NCI-H1092 (cell line): ENCODE data around the gene RHOD.

ENCODE experiments used
- DNase-seq: peaks from one replicate; lab custom pipeline; 2025; lab: John Stamatoyannopoulos, UW

Gene RHOD

DNA sequence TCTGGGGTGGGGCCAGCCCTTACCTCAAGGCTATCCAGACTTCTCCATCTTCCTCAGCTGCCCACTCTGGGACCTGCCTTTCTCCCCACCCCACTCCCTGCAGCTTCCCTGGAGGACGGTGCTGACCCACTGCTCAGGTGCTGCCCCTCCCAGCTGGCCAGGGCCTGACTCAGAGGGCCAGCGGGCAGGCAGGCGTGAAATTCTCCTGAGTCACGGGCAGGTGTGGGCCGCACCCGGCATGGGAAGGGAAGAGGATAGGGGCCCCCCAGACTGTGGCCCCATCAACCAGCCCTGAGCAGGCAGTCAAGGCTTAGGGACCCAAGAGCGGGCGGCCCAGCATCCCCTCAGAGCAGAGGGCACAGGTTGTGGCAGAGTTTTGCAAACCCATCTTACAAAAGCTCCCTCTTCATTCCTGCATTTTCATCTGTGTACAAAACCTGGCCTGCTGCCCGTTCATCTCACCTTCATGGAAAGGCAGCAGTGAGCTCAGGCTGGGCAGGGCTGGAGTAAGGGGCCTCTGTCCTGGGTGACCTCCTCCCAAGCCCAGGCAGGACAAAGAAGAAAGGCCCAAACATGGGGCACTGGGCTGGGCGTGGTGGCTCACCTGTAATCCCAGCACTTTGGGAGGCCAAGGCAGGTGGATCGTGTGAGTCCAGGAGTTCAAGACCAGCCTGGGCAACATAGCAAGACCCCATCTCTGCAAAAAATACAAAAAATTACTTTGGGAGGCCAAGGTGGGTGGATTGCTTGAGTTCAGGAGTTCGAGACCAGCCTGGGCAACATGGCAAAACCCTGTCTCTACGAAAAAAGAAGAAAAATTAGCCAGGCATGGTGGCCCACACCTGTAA lies 6.1 kb downstream of the RHOD start:
- no peak for DNase-seq

GRCh38 chr11:67066333-67066709 lies 9.7 kb downstream of the RHOD start:
- no peak for DNase-seq

DNA sequence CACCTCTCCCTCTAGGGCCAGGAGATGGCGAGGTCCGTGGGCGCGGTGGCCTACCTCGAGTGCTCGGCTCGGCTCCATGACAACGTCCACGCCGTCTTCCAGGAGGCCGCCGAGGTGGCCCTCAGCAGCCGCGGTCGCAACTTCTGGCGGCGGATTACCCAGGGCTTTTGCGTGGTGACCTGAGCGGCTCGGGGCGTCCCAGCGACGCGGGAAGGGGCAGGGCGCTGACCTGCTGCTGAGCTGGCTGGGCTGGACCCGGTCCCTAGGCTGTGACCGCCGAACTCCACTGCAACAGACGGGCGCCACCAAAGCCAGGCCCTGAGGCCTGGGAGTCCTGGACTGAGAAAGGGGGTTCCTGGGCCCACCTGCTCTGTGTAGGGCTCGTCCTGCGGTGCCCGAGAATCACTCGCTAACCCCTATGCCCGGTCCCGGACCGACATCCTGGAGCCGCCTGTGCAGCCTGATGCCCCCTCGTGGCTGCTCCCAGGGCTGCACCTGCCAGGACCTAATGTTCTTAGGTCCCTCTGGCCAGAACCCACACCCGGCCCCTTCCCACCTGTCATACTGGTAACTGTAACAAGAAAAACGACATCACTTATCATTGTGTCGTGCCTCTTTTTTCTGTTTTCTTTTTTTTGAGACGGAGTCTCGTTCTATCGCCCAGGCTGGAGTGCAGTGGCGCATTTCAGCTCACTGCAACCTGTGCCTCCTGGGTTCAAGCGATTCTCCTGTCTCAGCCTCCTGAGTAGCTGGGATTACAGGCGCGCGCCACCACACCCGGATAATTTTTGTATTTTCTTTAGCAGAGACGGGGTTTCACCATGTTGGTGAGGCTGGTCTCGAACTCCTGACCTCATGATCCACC lies 15.0 kb downstream of the RHOD start:
- peak; percentile 29 for DNase-seq

DNA sequence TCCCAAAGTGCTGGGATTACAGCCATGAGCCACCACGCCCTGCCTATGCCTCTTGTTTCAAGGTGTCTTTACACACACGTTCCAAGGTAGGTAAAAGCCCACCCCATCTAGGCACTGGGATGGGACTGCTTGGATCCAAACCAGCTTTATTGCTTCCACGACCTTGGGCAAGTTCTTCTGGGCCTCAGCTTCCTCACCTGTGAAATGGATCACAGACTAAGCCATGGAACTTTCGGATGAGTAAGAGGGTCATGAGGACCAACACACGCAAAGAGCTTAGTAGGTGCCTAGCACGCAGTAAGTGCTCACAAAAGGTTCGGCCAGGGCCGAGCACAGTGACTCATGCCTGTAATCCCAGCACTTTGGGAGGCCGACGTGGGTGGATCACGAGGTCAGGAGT lies 15.6 kb downstream of the RHOD start:
- DNase-seq = no peak

GRCh38 chr11:67073908-67074307 lies 17.3 kb downstream of the RHOD start:
- DNase-seq = no peak

GRCh38 chr11:67076202-67076601 lies 19.6 kb downstream of the RHOD start:
- no peak for DNase-seq

DNA sequence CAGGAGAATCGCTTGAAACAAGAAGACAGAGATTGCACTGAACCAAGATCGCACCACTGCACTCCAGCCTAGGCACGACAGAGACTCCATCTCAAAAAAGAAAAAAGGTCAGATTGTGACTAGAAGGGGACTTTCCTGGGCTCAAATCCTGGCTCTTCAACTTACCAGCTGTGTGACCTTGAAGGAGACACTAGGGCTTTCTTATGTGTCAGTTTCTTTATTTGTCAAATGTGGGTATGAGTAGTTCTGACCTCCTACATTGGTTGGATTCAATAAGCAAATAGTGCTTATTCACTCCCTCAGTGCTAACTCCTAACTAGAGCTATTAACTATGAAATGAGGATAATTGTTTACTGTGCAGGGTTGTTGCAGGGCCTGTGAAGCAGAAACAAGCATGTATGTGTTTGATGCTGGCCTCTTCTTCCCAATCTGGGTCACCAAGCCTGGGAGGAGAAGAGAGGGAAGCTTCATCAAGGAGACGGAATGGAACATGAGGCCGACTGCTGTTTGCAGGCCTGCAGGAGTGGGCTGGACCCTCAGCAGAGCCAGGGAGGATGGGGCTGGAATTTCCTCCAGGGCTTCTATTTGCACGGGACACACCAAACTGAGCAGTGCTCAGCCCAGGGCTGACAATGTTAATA lies 22.5 kb downstream of the RHOD start:
- no peak for DNase-seq

DNA sequence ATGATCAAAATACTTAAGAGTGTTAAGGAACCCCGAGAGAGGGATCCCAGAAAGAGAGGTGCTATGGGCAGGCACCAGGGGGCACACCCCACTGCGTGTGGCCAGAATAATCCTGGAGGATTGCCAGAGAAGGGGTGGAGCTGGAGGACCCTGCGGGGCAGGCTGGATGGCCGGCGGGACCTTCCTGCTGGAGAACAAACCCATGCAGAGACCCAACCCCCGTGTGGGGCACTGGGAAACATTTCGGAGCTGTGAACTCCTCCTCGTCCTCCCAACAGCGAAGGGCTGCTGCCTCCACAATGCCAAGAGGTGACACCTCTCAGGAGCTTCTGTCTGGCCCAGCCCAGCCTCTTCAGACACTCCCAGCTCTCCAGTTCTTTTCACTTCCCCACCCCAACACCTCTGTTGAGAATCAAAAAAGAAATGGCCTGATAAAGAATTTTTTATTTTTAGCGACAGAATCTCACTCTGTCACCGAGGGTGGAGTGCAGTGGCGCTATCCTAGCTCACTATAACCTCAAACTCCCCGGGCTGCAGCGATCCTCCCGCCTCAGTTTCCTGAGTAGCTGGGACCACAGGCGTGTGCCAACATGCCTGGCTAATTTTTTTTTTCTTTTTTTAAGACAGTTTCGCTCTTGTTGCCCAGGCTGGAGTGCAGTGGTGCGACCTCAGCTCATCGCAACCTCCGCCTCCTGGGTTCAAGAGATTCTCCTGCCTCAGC lies 25.6 kb downstream of the RHOD start:
- DNase-seq = no peak

DNA sequence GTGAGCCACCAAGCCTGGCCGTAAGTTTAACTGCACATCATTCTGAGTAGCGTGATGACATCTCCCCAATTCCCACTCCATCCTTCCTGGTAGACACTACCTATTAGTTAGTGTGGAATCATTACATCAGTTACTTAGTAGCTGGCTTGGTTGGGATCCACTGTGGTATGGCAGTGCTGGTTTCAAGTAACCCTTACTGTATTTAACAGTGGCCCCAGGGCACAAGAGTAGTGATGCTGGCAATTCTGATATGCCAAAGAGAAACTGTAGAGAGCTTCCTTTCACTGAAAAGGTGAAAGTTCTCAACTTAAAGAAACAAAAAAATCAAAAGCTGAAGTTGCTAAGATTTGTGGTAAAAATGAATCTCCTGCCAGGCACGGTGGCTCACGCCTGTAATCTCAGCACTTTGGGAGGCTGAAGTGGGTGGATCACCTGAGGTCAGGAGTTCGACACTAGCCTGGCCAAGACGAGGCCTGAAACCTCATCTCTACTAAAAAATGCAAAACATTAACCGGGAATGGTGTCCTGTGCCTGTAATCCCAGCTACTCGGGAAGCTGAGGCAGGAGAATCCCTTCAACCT lies 27.2 kb downstream of the RHOD start:
- DNase-seq = no peak

DNA sequence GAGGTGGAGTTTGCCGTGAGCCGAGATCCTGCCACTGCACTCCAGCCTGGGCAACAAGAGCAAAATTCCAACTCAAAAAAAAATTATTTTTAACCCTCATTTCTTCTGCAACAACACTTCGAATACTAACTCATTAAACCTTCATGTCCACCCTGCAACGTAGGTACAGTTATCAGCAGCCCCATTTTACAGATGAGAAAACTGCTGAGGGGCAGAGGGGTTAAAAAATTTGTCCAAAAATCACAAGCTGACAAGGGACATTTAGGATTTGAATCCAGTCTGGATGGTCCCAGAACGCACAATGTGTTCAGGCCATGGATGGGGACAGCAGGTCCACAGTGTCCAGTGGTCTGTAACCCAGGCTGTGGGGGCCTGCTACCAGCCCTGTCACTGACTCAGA lies 29.0 kb downstream of the RHOD start:
- DNase-seq = no peak

DNA sequence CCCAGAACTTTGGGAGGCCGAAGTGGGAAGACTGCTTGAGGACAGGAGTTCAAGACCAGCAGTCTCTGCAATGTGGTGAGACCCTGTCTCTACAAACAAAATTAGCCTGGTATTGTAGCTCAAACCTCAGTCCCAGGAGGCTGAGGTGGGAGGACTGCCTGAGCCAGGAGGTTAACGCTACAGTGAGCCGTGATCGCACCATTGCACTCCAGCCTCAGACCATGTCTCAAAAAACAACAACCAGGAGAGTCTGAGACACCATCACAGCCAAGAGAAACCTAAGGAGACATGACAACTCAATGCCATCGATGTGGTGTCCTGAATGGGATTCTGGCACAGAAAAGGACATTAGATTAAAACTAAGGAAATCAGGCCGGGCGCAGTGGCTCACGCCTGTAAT lies 34.1 kb downstream of the RHOD start:
- no peak for DNase-seq

DNA sequence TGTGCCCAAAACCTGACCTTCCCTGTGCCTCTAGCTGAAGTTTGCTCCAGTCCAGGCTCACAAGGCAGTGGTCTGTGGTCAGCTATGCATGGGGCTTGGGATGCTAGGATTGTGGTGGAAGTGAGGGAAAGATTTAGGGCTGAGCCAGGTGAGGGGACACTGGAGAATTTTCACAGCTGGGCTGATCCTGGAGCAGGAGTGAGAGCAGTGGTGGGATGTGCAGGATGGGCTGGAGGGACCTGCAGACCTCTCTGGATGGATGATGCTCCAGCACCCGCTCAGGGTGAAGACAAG lies 38.5 kb downstream of the RHOD start:
- no peak for DNase-seq

GRCh38 chr11:67098799-67099429 lies 42.3 kb downstream of the RHOD start:
- DNase-seq = no peak

DNA sequence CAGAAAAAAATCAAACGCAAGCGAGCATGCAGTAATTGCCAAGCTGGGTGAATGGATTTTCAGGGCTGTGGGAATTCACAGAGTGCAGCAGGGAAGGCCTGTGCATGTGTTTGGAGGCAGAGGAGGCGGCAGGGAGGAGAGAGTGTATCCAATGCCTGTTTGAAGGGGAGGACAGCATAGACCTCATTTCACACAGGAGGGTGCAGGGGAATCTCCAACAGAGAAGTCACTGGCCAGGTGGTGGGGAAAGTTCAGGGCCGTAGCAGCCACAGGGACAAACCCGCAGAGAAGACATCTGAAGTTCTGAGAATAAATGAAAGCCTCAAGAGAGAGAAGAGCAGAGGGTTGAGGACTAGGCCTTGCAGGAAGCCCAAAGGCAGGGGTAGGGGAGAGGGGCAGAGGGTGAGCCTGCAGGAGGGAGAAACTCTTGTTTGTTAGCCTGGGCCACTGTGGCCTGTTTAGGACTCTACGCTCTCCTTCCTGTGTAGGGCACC lies 43.2 kb downstream of the RHOD start:
- DNase-seq = no peak

GRCh38 chr11:67102664-67103063 lies 46.0 kb downstream of the RHOD start:
- DNase-seq = no peak

DNA sequence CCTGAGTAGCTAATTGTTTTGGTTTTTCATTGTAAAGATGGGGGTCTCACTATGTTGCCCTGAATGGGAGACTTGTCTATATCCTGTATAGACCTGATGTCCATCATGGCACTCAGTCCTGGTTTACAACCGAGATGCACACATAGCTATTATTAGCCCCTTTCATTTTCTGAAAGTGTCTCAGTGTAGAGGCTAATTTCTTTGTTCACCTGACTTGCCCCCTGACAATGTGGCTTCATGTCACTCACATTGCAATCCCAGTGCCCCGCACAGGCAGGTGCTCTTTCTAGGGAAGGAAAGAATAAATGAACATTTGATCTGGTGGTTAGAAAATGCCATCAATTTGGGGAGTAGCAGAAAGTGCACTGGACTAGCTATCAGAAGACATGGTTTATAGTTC lies 49.3 kb downstream of the RHOD start:
- no peak for DNase-seq

DNA sequence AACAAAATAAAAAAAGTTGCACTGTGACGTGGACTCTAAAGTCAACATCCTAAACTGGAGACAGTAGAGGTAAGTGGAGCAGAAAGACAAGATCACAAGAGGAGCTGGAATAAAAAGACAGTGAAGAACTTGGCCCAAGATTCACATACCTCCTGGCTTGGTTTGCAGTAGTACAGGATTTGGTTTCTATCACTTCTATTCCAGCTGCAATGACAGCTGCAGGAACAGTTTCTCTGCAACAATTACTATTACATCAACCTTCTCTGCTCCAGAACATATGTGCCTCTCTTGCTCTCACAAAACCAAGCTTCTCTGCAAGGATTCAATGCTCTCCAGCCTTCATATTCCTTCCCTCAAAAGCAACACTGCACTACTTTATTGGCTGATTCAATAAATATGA lies 54.6 kb downstream of the RHOD start:
- DNase-seq = no peak

- DNase-seq = no peak
Observed at GRCh38 chr11:67113231-67113721, 56.6 kb downstream of the RHOD start.

GRCh38 chr11:67114275-67114896 lies 57.7 kb downstream of the RHOD start:
- DNase-seq = no peak

DNA sequence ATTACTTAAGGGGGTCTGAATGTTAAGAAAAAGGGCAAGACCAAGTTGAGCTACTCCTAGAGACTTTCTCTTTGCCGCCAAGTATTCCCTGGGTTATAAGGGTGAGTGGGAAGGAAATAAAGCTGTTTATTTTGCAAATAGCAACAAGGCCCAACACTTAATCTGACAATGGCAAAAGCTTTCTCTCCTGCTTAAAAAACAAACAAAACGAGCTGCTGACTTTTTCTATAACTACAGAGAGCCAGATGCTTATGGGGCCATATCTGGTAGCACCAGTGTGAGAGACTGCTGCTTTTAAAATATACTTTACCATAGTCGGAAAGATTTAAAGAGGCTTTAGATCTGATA lies 60.1 kb downstream of the RHOD start:
- DNase-seq = no peak

DNA sequence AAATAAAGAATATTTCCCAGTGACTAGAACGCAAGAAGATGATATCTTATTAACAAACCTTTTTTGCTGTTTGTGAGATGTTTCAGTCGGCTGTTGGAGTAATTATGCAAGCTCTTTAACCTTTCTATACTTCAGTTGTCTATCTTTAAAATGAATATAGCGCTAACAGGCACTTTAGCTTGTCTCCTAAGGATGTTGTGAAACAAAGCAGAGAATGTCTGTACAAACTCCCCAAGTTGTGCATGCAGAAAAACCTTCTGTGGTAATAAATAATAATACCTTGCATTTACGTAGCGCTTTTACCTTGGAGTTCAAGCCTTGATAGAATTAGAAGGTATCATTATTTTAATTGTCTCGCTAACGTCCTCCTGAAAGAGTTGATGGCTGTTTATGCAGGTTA lies 60.5 kb downstream of the RHOD start:
- DNase-seq = no peak
